Esophagus squamous epithelium (tissue), 5 donors: ENCODE measurements around the gene LPXN. TPM values are rescaled to one million over a fixed set of nuclear protein-coding genes. Genes with fewer than 3 reads are reported as not detected.

Experiments used
- DNase-seq: peaks from one replicate; lab custom pipeline; 2025; lab: John Stamatoyannopoulos, UW
- H3K27ac ChIP-seq, 4 donors: fragments of 200-600 bp; sonication (generic); one replicate each; pipeline ENCODE4 v1.5.1; 2016 to 2019; ENCODE audit warnings: mild to moderate bottlenecking in 1 of 4
- H3K27me3 ChIP-seq, 4 donors: fragments of 200-600 bp; sonication (generic); 1 replicate in 3 of 4; 2 replicates in 1 of 4; pipeline versions ENCODE4 v1.5.1 to v1.6.0; 2017 to 2021; ENCODE audit warnings: antibody characterized with exemption in 1 of 4
- H3K36me3 ChIP-seq, 3 donors: fragments of 200-600 bp; sonication (generic); one replicate each; pipeline ENCODE4 v1.5.1; 2016 to 2019
- H3K4me1 ChIP-seq, 3 donors: fragments of 200-600 bp; sonication (generic); one replicate each; pipeline ENCODE4 v1.5.1; 2017 to 2019
- H3K4me3 ChIP-seq, 4 donors: fragments of 200-600 bp; sonication (generic); 1 replicate in 3 of 4; 2 replicates in 1 of 4; pipeline ENCODE4 v1.5.1; 2016 to 2019; ENCODE audit warnings: mild to moderate bottlenecking in 2 of 4, moderate library complexity in 1 of 4
- H3K9me3 ChIP-seq, 3 donors: fragments of 200-600 bp; sonication (generic); one replicate each; pipeline ENCODE4 v1.5.1; 2016 to 2019
- CTCF ChIP-seq, 6 experiments: fragments of 450-650 bp in 4 of 6; fragments of 200-600 bp in 2 of 6; sonication (generic) in 2 of 6; IDR thresholded peaks; one replicate each; pipeline ENCODE4 v1.5.1; 2016 to 2019; ENCODE audit warnings: antibody characterized with exemption in 6 of 6, mild to moderate bottlenecking in 4 of 6, moderate library complexity in 4 of 6
- POLR2A ChIP-seq, 4 donors: fragments of 450-650 bp; IDR thresholded peaks; one replicate each; pipeline ENCODE4 v1.6.1; 2017; ENCODE audit warnings: antibody characterized with exemption in 4 of 4, mild to moderate bottlenecking in 4 of 4, moderate library complexity in 3 of 4
- WGBS, 2 donors: methylation state at CpG; one replicate each; pipeline ENCODE4 v1.1.5; 2018; 5-methylcytosine and 5-hydroxymethylcytosine counted together
- intact Hi-C: fragments of 100-400 bp; cut with DNase I; formaldehyde crosslinking; loops from one replicate; pipeline ENCODE4 v1.15.0; 2022
- total RNA-seq, 4 donors: library from RNA; depleted of rRNA; stranded (reverse); fragments of >200 nt; gene quantifications; one replicate each; pipeline ENCODE4 v1.1.0, GENCODE V29; 2016
- donor health status: DM: yes; HTN: yes; CAD: no.

The LPXN gene
- total RNA-seq, 4 donors from 2014 or later, result 1.7 to 12.4 (median 4.4) TPM

- 91% methylated on average over 7 of the region's 7 CpGs for WGBS, 2 donors
- no peak overlapping the region for H3K4me3 ChIP-seq
- no peaks in the 10 kb centered on the region for H3K9me3 ChIP-seq
- no peaks in the 10 kb centered on the region for H3K4me1 ChIP-seq
- H3K36me3 ChIP-seq, result peaks cover 0 to 98% (median 12%) of the 10 kb centered on the region in 3 donors
- TF ChIP-seq CTCF (IDR thresholded peaks at IDR 0.05), result no peak
- no peak overlapping the region for H3K27ac ChIP-seq
- no peak for DNase-seq
- intact Hi-C loops, result no loop called here
- no peaks in the 10 kb centered on the region for H3K27me3 ChIP-seq
Observed at GRCh38 chr11:58549644-58550043, 26.0 kb downstream of the LPXN start.

- Histone ChIP-seq H3K36me3 (peaks cover 0 to 89% (median 3%) of the 10 kb centered on the region in 3 donors), H3K4me3 (no peak overlapping the region), H3K27ac (no peak overlapping the region), H3K4me1 (no peaks in the 10 kb centered on the region), H3K9me3 (no peaks in the 10 kb centered on the region), H3K27me3 (no peaks in the 10 kb centered on the region)
- no peak for DNase-seq
- intact Hi-C loops, result no loop called here
- WGBS, 2 donors, result 53 to 64% methylated on average over 1 of the region's 1 CpG
- TF ChIP-seq CTCF (IDR thresholded peaks at IDR 0.05), result no peak
- no peak for TF ChIP-seq POLR2A (IDR thresholded peaks at IDR 0.05)
Observed at GRCh38 chr11:58546841-58547240, 28.8 kb downstream of the LPXN start.

GRCh38 chr11:58531865-58532341, 43.8 kb downstream of the LPXN start:
- Histone ChIP-seq H3K9me3 (no peaks in the 10 kb centered on the region), H3K4me1 (no peaks in the 10 kb centered on the region), H3K27me3 (no peaks in the 10 kb centered on the region), H3K27ac (no peak overlapping the region), H3K4me3 (no peak overlapping the region), H3K36me3 (peaks cover 0 to 54% (median 0%) of the 10 kb centered on the region in 3 donors)
- TF ChIP-seq CTCF (IDR thresholded peaks at IDR 0.05) (no peak), POLR2A (IDR thresholded peaks at IDR 0.05) (no peak)
- DNase-seq, result no peak
- no CpG with 5 or more reads among the region's 25 CpGs for WGBS, 2 donors
- intact Hi-C loops, result no loop called here

- H3K36me3 ChIP-seq, result peaks cover 0 to 55% (median 0%) of the 10 kb centered on the region in 3 donors
- no peak for DNase-seq
- WGBS, 2 donors, result 67% methylated on average over 2 of the region's 3 CpGs; no CpG with 5 or more reads in 1 of the 2 donors
Observed at GRCh38 chr11:58530236-58530635, 45.4 kb downstream of the LPXN start.

GRCh38 chr11:58527429-58527828, 48.2 kb downstream of the LPXN start:
- no peak for DNase-seq
- H3K4me3 ChIP-seq, result no peak overlapping the region
- no peaks in the 10 kb centered on the region for H3K27me3 ChIP-seq
- peaks cover 0 to 11% (median 0%) of the 10 kb centered on the region in 3 donors for H3K4me1 ChIP-seq
- H3K9me3 ChIP-seq, result no peaks in the 10 kb centered on the region
- no peak for TF ChIP-seq POLR2A (IDR thresholded peaks at IDR 0.05)
- no peak for TF ChIP-seq CTCF (IDR thresholded peaks at IDR 0.05)
- intact Hi-C loops, result no loop called here
- H3K36me3 ChIP-seq, result peaks cover 0 to 42% (median 0%) of the 10 kb centered on the region in 3 donors
- H3K27ac ChIP-seq, result no peak overlapping the region
- WGBS, 2 donors, result 84 to 92% methylated on average over 5 to 6 of the region's 6 CpGs

More at GRCh38 chr11:58530236-58530635, 45.4 kb downstream of the LPXN start:
- intact Hi-C loops, result no loop called here
- no peak for TF ChIP-seq POLR2A (IDR thresholded peaks at IDR 0.05)
- TF ChIP-seq CTCF (IDR thresholded peaks at IDR 0.05), result no peak
- no peak overlapping the region for H3K27ac ChIP-seq
- no peaks in the 10 kb centered on the region for H3K4me1 ChIP-seq
- no peaks in the 10 kb centered on the region for H3K9me3 ChIP-seq
- no peaks in the 10 kb centered on the region for H3K27me3 ChIP-seq
- no peak overlapping the region for H3K4me3 ChIP-seq
